ENCODE measurements around the gene NPAT. TPM values are rescaled to one million over a fixed set of nuclear protein-coding genes. Genes with fewer than 3 reads are reported as not detected.

The NPAT gene
- total RNA-seq, 1 experiment from 2014 or later, result 18.6 TPM

DNA sequence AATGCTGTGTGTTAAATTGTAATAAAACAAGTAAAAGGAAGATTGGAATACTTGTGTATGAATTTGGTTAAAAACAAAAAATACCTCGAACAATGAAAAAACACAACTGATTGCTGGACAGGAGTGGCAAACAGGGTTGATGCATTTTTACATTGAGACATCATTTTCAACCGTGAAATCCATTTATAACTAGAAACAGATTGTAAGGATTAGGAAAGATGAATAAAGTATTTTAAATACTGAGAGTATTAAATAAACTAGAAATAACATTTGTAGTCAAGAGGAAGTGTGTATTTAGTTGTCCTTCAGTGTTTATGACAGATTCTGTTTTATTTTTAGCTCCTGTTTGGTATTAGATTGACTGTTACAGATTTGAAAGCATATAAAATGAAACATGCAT, 5.8 kb upstream of the NPAT start:
- no peak overlapping the region for H2AFZ ChIP-seq
- no peaks in the 10 kb centered on the region for H3K9me3 ChIP-seq (ENCODE audit: insufficient read depth, low read depth)
- H3K36me3 ChIP-seq (ENCODE audit: low read depth), result peaks cover 16% of the 10 kb centered on the region; the same call in 1 of the 2 replicates
- CTCF ChIA-PET, result no interaction called here
- H3K9me2 ChIP-seq (ENCODE audit: insufficient read depth), result no peaks in the 10 kb centered on the region
- peaks cover 32% of the 10 kb centered on the region for H3K79me2 ChIP-seq (ENCODE audit: low read depth)
- TF ChIP-seq EZH2 (IDR thresholded peaks at IDR 0.05; ENCODE audit: low read depth), result no peak
- TF ChIP-seq, protein P1, sequence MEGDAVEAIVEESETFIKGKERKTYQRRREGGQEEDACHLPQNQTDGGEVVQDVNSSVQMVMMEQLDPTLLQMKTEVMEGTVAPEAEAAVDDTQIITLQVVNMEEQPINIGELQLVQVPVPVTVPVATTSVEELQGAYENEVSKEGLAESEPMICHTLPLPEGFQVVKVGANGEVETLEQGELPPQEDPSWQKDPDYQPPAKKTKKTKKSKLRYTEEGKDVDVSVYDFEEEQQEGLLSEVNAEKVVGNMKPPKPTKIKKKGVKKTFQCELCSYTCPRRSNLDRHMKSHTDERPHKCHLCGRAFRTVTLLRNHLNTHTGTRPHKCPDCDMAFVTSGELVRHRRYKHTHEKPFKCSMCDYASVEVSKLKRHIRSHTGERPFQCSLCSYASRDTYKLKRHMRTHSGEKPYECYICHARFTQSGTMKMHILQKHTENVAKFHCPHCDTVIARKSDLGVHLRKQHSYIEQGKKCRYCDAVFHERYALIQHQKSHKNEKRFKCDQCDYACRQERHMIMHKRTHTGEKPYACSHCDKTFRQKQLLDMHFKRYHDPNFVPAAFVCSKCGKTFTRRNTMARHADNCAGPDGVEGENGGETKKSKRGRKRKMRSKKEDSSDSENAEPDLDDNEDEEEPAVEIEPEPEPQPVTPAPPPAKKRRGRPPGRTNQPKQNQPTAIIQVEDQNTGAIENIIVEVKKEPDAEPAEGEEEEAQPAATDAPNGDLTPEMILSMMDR (conservative IDR thresholded peaks at IDR 0.05), result no peak
- BruUV-seq (replicated peaks), result no TSS peak
- intact Hi-C loops (cut with micrococcal nuclease; ENCODE audit: unreplicated experiment), result no loop called here
- peaks cover 3% of the 10 kb centered on the region; the same call in 1 of the 2 replicates for H3F3A ChIP-seq (ENCODE audit: insufficient read depth, low read depth)
- H3K4me3 ChIP-seq, result no peak overlapping the region
- no peak for DNase-seq
- POLR2A ChIA-PET (ENCODE audit: unreplicated experiment), result no interaction called here
- H3K4me2 ChIP-seq, result no peak overlapping the region
- no peak overlapping the region for H3K27ac ChIP-seq
- H3K27me3 ChIP-seq (ENCODE audit: insufficient read depth, low read depth), result no peaks in the 10 kb centered on the region
- no peaks in the 10 kb centered on the region for H4K20me1 ChIP-seq (ENCODE audit: insufficient read depth)
- H3K4me1 ChIP-seq (replicated peaks; ENCODE audit: insufficient read depth), result peaks cover 18% of the 10 kb centered on the region

DNA sequence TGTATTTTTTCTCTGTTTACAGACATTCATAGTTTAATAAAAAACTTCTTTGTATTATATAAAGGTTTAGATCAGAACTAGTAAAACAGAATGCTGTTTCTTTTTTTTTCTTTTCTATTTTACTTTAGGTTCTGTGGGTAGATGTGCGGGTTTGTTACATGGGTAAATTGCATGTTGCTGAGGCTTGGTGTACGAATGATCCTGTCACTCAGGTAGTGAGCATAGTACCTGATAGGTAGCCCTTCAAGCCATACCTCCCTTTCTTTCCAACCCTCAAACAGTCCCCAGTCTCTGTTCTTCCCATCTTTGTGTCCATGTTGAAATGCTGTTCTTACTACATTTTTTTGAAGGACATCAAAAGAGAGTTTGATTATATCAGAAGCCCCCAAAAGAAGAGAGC, 3.6 kb upstream of the NPAT start:
- Histone ChIP-seq H3F3A (ENCODE audit: insufficient read depth, low read depth) (peaks cover 17% of the 10 kb centered on the region), H3K79me2 (ENCODE audit: low read depth) (peaks cover 45% of the 10 kb centered on the region), H3K27me3 (ENCODE audit: insufficient read depth, low read depth) (no peaks in the 10 kb centered on the region), H3K9me2 (ENCODE audit: insufficient read depth) (no peaks in the 10 kb centered on the region), H3K9me3 (ENCODE audit: insufficient read depth, low read depth) (no peaks in the 10 kb centered on the region), H2AFZ (no peak overlapping the region), H4K20me1 (ENCODE audit: insufficient read depth) (no peaks in the 10 kb centered on the region), H3K36me3 (ENCODE audit: low read depth) (peaks cover 9% of the 10 kb centered on the region; the same call in 1 of the 2 replicates), H3K4me3 (no peak overlapping the region), H3K4me2 (no peak overlapping the region), H3K4me1 (replicated peaks; ENCODE audit: insufficient read depth) (peaks cover 20% of the 10 kb centered on the region), H3K27ac (no peak overlapping the region)
- ChIA-PET CTCF (interaction anchor here (0.6 kb wide), 1 partner anchor 27 kb away, joined by 7 read pairs; no protein-coding TSS in a partner anchor), POLR2A (ENCODE audit: unreplicated experiment) (no interaction called here)
- intact Hi-C loops (cut with micrococcal nuclease; ENCODE audit: unreplicated experiment), result no loop called here
- no peak for DNase-seq
- TF ChIP-seq EZH2 (IDR thresholded peaks at IDR 0.05; ENCODE audit: low read depth), result no peak
- TF ChIP-seq, protein P1 (conservative IDR thresholded peaks at IDR 0.05), result no peak
- no TSS peak for BruUV-seq (replicated peaks)

GRCh38 chr11:108224911-108225786, 2.7 kb upstream of the NPAT start:
- H3F3A ChIP-seq (ENCODE audit: insufficient read depth, low read depth), result peaks cover 17% of the 10 kb centered on the region
- peaks cover 9% of the 10 kb centered on the region; the same call in 1 of the 2 replicates for H3K36me3 ChIP-seq (ENCODE audit: low read depth)
- H3K79me2 ChIP-seq (ENCODE audit: low read depth), result peaks cover 54% of the 10 kb centered on the region
- CTCF ChIA-PET, result no interaction called here
- no peak for TF ChIP-seq EZH2 (IDR thresholded peaks at IDR 0.05; ENCODE audit: low read depth)
- TF ChIP-seq, protein P1 (conservative IDR thresholded peaks at IDR 0.05), result no peak
- H3K27me3 ChIP-seq (ENCODE audit: insufficient read depth, low read depth), result no peaks in the 10 kb centered on the region
- intact Hi-C loops (cut with micrococcal nuclease; ENCODE audit: unreplicated experiment), result loop anchor here (5.0 kb wide), 1 partner anchor 242 kb away; the partner anchor contains the start of gene C11orf65
- peaks cover 29% of the 10 kb centered on the region for H3K4me1 ChIP-seq (replicated peaks; ENCODE audit: insufficient read depth)
- no peaks in the 10 kb centered on the region for H3K9me2 ChIP-seq (ENCODE audit: insufficient read depth)
- H4K20me1 ChIP-seq (ENCODE audit: insufficient read depth), result no peaks in the 10 kb centered on the region
- no peak overlapping the region for H2AFZ ChIP-seq
- no TSS peak for BruUV-seq (replicated peaks)
- DNase-seq, result no peak
- H3K9me3 ChIP-seq (ENCODE audit: insufficient read depth, low read depth), result no peaks in the 10 kb centered on the region
- peak overlapping the region; percentile 83 for H3K4me2 ChIP-seq
- peak overlapping the region; percentile 88; the same call in 1 of the 2 replicates for H3K4me3 ChIP-seq
- H3K27ac ChIP-seq, result no peak overlapping the region
- POLR2A ChIA-PET (ENCODE audit: unreplicated experiment), result interaction anchor here (0.6 kb wide), 1 partner anchor 8 kb away, joined by 4 read pairs; no protein-coding TSS in a partner anchor
